Sigmoid colon (tissue), 7 donors: ENCODE data around the gene FOXD4. TPM values are rescaled to one million over a fixed set of nuclear protein-coding genes. Genes with fewer than 3 reads are reported as not detected.
"Not testable (repeated sequence)": the region's sequence is repeated elsewhere in the genome, so short reads cannot be mapped to it uniquely, and the experiment has no call there.

Experiments used
- DNase-seq: peaks from one replicate; pipeline ENCODE4 v3.0.0-alpha.2; 2019
- H3K27ac ChIP-seq, 4 donors: fragments of 200-600 bp; sonication (generic); one replicate each; pipeline ENCODE4 v1.5.1; 2016 to 2019; ENCODE audit warnings: mild to moderate bottlenecking in 1 of 4
- H3K27me3 ChIP-seq, 3 donors: fragments of 200-600 bp; sonication (generic); one replicate each; pipeline ENCODE4 v1.5.1; 2019; ENCODE audit warnings: mild to moderate bottlenecking in 1 of 3
- H3K36me3 ChIP-seq, 4 donors: fragments of 200-600 bp; sonication (generic); one replicate each; pipeline ENCODE4 v1.5.1; 2016 to 2019
- H3K4me1 ChIP-seq, 4 donors: fragments of 200-600 bp; sonication (generic); one replicate each; pipeline ENCODE4 v1.5.1; 2017 to 2019
- H3K4me3 ChIP-seq, 4 donors: fragments of 200-600 bp; sonication (generic); one replicate each; pipeline ENCODE4 v1.5.1; 2017 to 2019; ENCODE audit warnings: mild to moderate bottlenecking in 2 of 4, moderate library complexity in 1 of 4
- H3K9me3 ChIP-seq, 4 donors: fragments of 200-600 bp in 3 of 4; sonication (generic) in 3 of 4; one replicate each; pipeline versions ENCODE4 v1.5.1 to v1.6.1; 2013 to 2019
- WGBS, 2 donors: extraction: QIAGEN DNeasy Blood & Tissue Kit; methylation state at CpG; one replicate each; pipeline ENCODE4 v1.1.7; 2013; 5-methylcytosine and 5-hydroxymethylcytosine counted together
- intact Hi-C: fragments of 100-400 bp; cut with DNase I; formaldehyde crosslinking; loops from one replicate; pipeline ENCODE4 v1.15.1; 2023
- polyA plus RNA-seq, 3 donors: library from polyadenylated mRNA; stranded (reverse); fragments of 200-250 nt; gene quantifications; one replicate each; pipeline ENCODE4 v1.2.3, GENCODE V29; 2013
- total RNA-seq, 4 donors: library from RNA; depleted of rRNA; stranded (reverse); fragments of >200 nt; gene quantifications; one replicate each; pipeline ENCODE4 v1.1.0, GENCODE V29; 2016
- donor health status: healthy with polysubstance abuse.
- donor health status: Bipolar disorder and iron deficiency.
- donor health status: healthy.

Gene FOXD4
- total RNA-seq (1 to 10 TPM in 1 of 4 donors, under 1 TPM in 2, not detected in 1; 0.16 to 1.1 (median 0.55) TPM), polyA plus RNA-seq (under 1 TPM in 1 of 3 donors, not detected in 2; 0.31 TPM)

- H3K9me3 ChIP-seq, intact Hi-C loops, H3K36me3 ChIP-seq, H3K27ac ChIP-seq, DNase-seq, H3K4me3 ChIP-seq: not testable (repeated sequence)
- Histone ChIP-seq H3K27me3 (peaks cover 15 to 52% (median 38%) of the 10 kb centered on the region in 3 donors), H3K4me1 (peaks cover 0 to 23% (median 21%) of the 10 kb centered on the region in 4 donors)
- WGBS, 2 donors = 12 to 27% methylated on average over 27 to 28 of the region's 30 CpGs
These were observed at the start of gene FOXD4 for GRCh38 chr9:117995-118467. TSS of gene FOXD4 (minus strand) at chr9:118417. CDS start at chr9:118119, 298 bp downstream.

- 66% methylated on average over 1 of the region's 1 CpG; no CpG with 5 or more reads in 1 of the 2 donors for whole genome bisulfite sequencing, 2 donors
- H3K4me3 ChIP-seq, H3K36me3 ChIP-seq, H3K27me3 ChIP-seq, DNase-seq, H3K9me3 ChIP-seq, H3K4me1 ChIP-seq, intact Hi-C loops, H3K27ac ChIP-seq: not testable (repeated sequence)
These were observed 41.7 kb upstream of the FOXD4 start for GRCh38 chr9:159871-160270.

DNA sequence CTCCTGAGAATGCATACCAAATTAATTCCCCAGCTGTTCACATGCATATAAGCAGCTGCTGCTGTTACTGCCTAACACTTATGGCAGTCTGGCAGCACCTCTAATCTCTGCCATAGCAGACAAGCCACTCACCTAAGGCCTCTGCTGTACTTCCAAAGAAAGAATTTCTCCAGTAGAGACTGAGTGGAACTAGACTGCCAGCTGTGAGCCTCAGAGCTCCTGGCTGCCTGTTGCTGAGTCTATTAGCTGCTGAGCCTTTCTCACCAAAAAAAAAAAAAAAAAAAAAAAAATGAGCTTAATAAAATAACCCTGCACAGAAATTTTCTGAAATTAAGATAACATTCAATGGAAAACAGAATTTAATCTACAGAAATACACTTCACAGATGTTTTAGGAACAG, 33.0 kb upstream of the FOXD4 start:
- H3K4me1 ChIP-seq, H3K27ac ChIP-seq, H3K27me3 ChIP-seq, H3K4me3 ChIP-seq, DNase-seq, H3K9me3 ChIP-seq, intact Hi-C loops, H3K36me3 ChIP-seq: not testable (repeated sequence)

DNA sequence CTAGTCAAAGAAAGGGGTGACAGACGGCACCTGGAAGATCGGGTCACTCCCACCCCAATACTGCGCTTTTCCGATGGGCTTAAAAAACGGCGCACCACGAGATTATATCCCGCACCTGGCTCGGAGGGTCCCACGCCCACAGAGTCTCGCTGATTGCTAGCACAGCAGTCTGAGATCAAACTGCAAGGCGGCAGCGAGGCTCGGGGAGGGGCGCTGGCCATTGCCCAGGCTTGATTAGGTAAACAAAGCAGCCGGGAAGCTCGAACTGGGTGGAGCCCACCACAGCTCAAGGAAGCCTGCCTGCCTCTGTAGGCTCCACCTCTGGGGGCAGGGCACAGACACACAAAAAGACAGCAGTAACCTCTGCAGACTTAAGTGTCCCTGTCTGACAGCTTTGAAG, 21.7 kb upstream of the FOXD4 start:
- H3K4me1 ChIP-seq, H3K36me3 ChIP-seq, intact Hi-C loops, H3K9me3 ChIP-seq, H3K27ac ChIP-seq, H3K27me3 ChIP-seq, DNase-seq, H3K4me3 ChIP-seq: not testable (repeated sequence)
- WGBS, 2 donors = 42 to 92% methylated on average over 17 of the region's 17 CpGs

GRCh38 chr9:117144-117994, 848 bp downstream of the FOXD4 start:
- not testable (repeated sequence) for DNase-seq

GRCh38 chr9:116239-117077, 1.8 kb downstream of the FOXD4 start:
- H3K4me3 ChIP-seq, H3K9me3 ChIP-seq, DNase-seq, H3K27ac ChIP-seq, H3K36me3 ChIP-seq, intact Hi-C loops: not testable (repeated sequence)
- WGBS, 2 donors = 3 to 6% methylated on average over 40 of the region's 41 CpGs
- H3K27me3 ChIP-seq = peaks cover 21 to 63% (median 45%) of the 10 kb centered on the region in 3 donors
- H3K4me1 ChIP-seq = peaks cover 0 to 23% (median 21%) of the 10 kb centered on the region in 4 donors

More at GRCh38 chr9:117144-117994, 848 bp downstream of the FOXD4 start:
- peaks cover 0 to 23% (median 21%) of the 10 kb centered on the region in 4 donors for H3K4me1 ChIP-seq
- H3K36me3 ChIP-seq, H3K9me3 ChIP-seq, H3K4me3 ChIP-seq, intact Hi-C loops, H3K27ac ChIP-seq: not testable (repeated sequence)
- 2 to 4% methylated on average over 66 to 67 of the region's 71 CpGs for WGBS, 2 donors
- H3K27me3 ChIP-seq = peaks cover 21 to 59% (median 44%) of the 10 kb centered on the region in 3 donors

DNA sequence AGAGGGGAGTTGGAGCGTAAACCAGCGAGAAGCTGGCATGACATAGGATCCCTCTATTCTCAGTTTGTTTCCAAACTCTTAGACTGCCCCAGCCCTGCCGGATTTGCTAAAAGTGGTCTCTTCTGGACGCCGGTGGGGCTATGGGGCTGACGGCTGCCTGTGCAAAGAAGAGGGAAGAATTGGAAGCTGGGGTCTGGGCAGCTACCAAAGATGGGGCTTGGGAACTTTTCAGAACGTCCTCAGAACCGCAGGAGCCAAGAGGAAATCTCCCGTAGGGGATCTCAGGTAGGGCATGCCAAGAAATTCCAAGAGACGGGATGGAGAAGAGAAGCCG, 3.1 kb downstream of the FOXD4 start:
- WGBS, 2 donors = 7 to 8% methylated on average over 11 of the region's 11 CpGs
- H3K4me3 ChIP-seq, intact Hi-C loops, H3K36me3 ChIP-seq, H3K27ac ChIP-seq, DNase-seq, H3K9me3 ChIP-seq: not testable (repeated sequence)
- Histone ChIP-seq H3K27me3 (peaks cover 21 to 69% (median 45%) of the 10 kb centered on the region in 3 donors), H3K4me1 (peaks cover 0 to 23% (median 21%) of the 10 kb centered on the region in 4 donors)

- H3K27me3 ChIP-seq = peaks cover 21 to 75% (median 45%) of the 10 kb centered on the region in 3 donors
- DNase-seq, H3K36me3 ChIP-seq, H3K27ac ChIP-seq, H3K9me3 ChIP-seq, intact Hi-C loops: not testable (repeated sequence)
- 2% methylated on average over 73 of the region's 73 CpGs for WGBS, 2 donors
- H3K4me3 ChIP-seq = peak overlapping the region in 3 of 4 donors; percentile 36 to 48 (median 45)
- peaks cover 0 to 23% (median 21%) of the 10 kb centered on the region in 4 donors for H3K4me1 ChIP-seq
These were observed 3.7 kb downstream of the FOXD4 start for GRCh38 chr9:114267-115117.

DNA sequence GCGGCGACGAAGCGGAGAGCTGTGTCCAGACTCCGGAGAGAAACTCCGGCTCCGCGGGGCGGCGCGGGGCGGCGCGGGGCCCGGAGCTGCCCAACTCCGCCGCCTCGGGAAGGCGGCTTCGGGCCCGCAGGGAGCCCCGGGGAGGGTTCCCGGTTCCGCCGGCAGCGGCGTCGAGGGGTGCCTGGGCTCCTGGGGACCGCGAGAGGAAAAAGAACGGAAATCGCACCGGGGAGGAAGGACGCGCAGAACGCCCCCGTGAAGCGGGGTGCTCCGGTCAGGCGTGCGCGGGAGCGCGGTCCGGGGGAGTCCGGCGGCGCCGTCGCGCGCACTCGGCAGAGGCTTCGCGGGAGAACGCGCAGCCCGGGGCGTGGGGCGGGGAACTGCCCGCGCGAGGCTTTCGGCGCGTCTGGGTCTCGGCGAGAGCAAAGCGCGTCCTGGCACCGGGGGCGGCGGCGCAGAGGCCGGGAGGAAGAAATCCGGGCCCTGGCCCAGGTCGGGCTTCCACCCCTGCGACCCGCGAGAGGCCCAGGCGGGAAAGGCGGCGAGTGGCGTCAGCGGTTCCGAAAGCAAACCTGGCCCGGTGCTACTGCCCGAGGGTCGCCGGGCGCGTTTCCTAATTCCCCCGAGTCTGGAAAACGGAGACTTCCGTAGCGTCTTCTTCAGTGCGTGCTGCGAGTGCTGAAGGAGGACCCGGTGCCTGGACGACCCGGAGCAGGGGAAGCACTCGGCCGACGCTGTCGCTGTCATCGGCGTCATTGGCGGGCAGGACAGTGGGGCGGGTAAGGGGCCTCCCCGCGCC, 4.5 kb downstream of the FOXD4 start:
- Histone ChIP-seq H3K4me1 (peaks cover 0 to 23% (median 21%) of the 10 kb centered on the region in 4 donors), H3K4me3 (peak overlapping the region in 3 of 4 donors; percentile 36 to 48 (median 45)), H3K27me3 (peaks cover 21 to 83% (median 51%) of the 10 kb centered on the region in 3 donors)
- 1 to 2% methylated on average over 109 to 111 of the region's 111 CpGs for WGBS, 2 donors
- H3K27ac ChIP-seq, H3K9me3 ChIP-seq, H3K36me3 ChIP-seq, intact Hi-C loops, DNase-seq: not testable (repeated sequence)
